ENCODE results near the gene STOM. TPM values are rescaled to one million over a fixed set of nuclear protein-coding genes. Genes with fewer than 3 reads are reported as not detected.

The STOM gene
- total and polyA plus RNA-seq, 2 donors: 148 to 263 TPM

GRCh38 chr9:121386442-121387175 lies 16.6 kb upstream of the STOM start:
- no peak for DNase-seq (ENCODE audit: extremely low spot score)
- WGBS: 87% methylated on average over 2 of the region's 2 CpGs

DNA sequence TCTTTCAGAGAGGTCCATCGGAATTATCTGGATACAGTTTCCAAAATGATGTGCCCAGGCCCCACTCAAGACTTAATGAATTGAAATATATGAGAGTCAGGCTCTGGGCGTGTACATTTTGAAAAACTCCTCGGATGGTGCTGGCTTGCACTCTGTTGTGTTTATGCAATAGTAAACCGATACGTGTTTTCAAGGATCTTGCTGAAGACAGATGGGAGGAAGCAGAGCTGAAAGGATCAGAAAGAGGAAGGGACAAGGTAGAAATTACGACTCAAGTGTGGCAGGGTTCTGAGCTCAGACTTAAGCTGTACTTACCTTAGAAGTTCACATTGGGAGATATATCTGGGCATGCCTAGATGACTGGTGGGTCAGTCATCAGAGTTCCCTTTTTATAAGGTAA lies 13.7 kb upstream of the STOM start:
- Histone ChIP-seq H3K36me3 (ENCODE audit: insufficient read depth) (no peaks in the 10 kb centered on the region), H3K27ac (ENCODE audit: low read depth) (no peak overlapping the region), H3K4me1 (ENCODE audit: insufficient read depth) (no peaks in the 10 kb centered on the region), H3K4me3 (ENCODE audit: low read depth, low read length) (no peak overlapping the region)
- DNase-seq (ENCODE audit: extremely low spot score): no peak
- WGBS: 70% methylated on average over 6 of the region's 6 CpGs

More at GRCh38 chr9:121386442-121387175, 16.6 kb upstream of the STOM start:
- H3K4me3 ChIP-seq (ENCODE audit: low read depth, low read length): no peak overlapping the region
- H3K4me1 ChIP-seq (ENCODE audit: insufficient read depth): no peaks in the 10 kb centered on the region
- H3K27ac ChIP-seq (ENCODE audit: low read depth): no peak overlapping the region
- H3K36me3 ChIP-seq (ENCODE audit: insufficient read depth): no peaks in the 10 kb centered on the region

GRCh38 chr9:121380846-121381245 lies 10.8 kb upstream of the STOM start:
- H3K36me3 ChIP-seq (ENCODE audit: insufficient read depth): no peaks in the 10 kb centered on the region
- no peak overlapping the region for H3K4me3 ChIP-seq (ENCODE audit: low read depth, low read length)
- DNase-seq (ENCODE audit: extremely low spot score): no peak
- H3K27ac ChIP-seq (ENCODE audit: low read depth): no peak overlapping the region
- H3K4me1 ChIP-seq (ENCODE audit: insufficient read depth): no peaks in the 10 kb centered on the region

DNA sequence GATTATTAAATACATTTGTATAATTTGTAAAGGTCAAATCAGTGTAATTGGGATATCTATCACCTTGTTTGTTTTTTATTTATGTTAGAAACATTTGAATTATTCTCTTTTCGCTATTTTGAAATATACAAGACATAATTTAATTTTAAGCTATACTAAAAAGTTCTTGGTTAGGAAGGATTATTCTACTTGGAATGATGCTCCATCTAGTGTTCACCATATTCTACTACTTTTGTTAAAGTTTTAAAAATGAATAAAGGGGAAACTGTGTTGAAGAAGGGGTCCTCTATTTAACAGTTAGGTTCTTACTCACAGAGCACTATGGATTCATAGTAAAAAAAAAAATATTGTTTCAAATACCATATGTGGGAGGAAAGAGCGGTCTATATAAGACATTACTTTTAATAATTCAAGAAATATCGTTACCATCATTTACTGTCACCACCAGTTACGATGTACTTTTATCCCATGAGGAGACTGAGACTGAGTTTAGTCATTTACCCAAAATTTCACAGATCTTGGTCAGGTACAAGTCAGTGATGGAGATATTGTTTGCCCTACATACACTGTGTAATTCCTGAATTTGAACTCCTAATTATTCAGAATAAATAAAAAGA lies 6.3 kb upstream of the STOM start:
- Histone ChIP-seq H3K4me3 (ENCODE audit: low read depth, low read length) (no peak overlapping the region), H3K36me3 (ENCODE audit: insufficient read depth) (no peaks in the 10 kb centered on the region), H3K27ac (ENCODE audit: low read depth) (no peak overlapping the region), H3K4me1 (ENCODE audit: insufficient read depth) (no peaks in the 10 kb centered on the region)
- no peak for DNase-seq (ENCODE audit: extremely low spot score)
- WGBS: 84% methylated on average over 4 of the region's 4 CpGs

DNA sequence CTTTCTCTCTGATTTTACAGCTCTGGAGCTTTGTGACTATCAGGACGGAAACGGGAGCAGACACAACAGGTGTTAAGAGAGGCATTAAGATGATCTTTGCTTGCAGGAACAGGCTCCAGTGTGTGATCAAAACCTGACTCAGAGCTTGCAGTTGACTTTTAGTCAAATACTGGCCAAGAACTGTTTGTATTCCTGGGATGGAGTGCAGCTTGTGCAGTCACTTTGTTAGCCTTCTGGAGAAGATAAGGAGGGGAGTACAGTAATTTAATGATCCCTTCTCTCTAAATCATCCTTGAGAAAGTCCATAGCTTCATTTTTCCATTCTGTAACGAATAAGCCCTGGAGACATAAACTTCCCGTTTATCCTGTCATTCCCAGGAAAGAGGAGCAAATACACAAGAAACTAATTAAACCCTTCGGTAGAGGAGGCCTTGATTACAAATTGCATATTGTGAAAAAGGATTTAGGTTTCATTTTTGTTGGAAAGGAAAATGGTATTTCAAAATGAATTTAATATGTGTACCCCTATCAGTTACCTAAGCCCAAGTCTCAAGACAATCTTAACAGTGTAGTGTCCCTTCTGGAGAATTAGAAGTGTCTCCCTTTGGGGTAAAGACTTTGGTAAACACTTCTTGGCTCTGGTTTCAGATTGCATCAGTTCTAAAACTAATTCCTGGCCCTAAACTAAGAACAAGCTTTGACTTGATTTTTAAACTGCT lies 3.1 kb upstream of the STOM start:
- 14% methylated on average over 5 of the region's 5 CpGs for WGBS
- Histone ChIP-seq H3K27ac (ENCODE audit: low read depth) (peak overlapping the region; percentile 70), H3K4me3 (ENCODE audit: low read depth, low read length) (no peak overlapping the region), H3K36me3 (ENCODE audit: insufficient read depth) (no peaks in the 10 kb centered on the region), H3K4me1 (ENCODE audit: insufficient read depth) (no peaks in the 10 kb centered on the region)
- DNase-seq (ENCODE audit: extremely low spot score): peak; percentile 74

GRCh38 chr9:121372239-121373010 lies 2.4 kb upstream of the STOM start:
- 62% methylated on average over 6 of the region's 6 CpGs for WGBS
- no peaks in the 10 kb centered on the region for H3K4me1 ChIP-seq (ENCODE audit: insufficient read depth)
- no peak overlapping the region for H3K4me3 ChIP-seq (ENCODE audit: low read depth, low read length)

DNA sequence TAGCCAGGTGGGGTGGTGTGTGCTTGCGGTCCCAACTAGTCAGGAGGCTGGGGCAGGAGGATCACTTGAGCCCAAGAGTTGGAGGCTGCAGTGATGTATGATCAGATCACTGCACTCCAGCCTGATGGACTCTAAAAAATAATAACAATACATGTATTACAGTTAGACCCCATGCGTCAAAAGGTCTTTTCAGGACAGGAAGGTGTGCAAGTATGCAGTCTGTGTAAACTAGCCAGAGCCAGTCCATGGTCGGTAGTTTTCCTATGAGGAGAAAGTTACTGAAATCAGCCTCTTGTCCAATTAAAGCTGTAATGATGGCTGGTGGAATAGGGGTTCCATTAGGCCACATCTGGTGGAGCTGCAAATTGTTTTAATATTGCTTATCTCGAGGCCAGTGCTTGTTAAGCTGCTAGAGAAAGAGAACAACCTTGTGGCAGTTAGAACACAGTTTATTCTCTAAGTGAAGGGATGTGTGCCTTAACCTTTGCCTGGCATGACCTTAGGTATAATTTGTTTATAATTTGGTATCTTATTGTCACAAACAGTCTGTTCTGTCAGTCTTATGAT lies 1.5 kb upstream of the STOM start:
- peaks cover 1% of the 10 kb centered on the region for H3K4me1 ChIP-seq (ENCODE audit: insufficient read depth)
- peak overlapping the region; percentile 15 for H3K27ac ChIP-seq (ENCODE audit: low read depth)
- 60% methylated on average over 4 of the region's 4 CpGs for WGBS
- H3K4me3 ChIP-seq (ENCODE audit: low read depth, low read length): no peak overlapping the region
- no peaks in the 10 kb centered on the region for H3K36me3 ChIP-seq (ENCODE audit: insufficient read depth)
- no peak for DNase-seq (ENCODE audit: extremely low spot score)

More at GRCh38 chr9:121372239-121373010, 2.4 kb upstream of the STOM start:
- Histone ChIP-seq H3K27ac (ENCODE audit: low read depth) (peak overlapping the region; percentile 70), H3K36me3 (ENCODE audit: insufficient read depth) (no peaks in the 10 kb centered on the region)
- no peak for DNase-seq (ENCODE audit: extremely low spot score)

- Histone ChIP-seq H3K4me1 (ENCODE audit: insufficient read depth) (peaks cover 5% of the 10 kb centered on the region), H3K27ac (ENCODE audit: low read depth) (peak overlapping the region; percentile 93), H3K36me3 (ENCODE audit: insufficient read depth) (no peaks in the 10 kb centered on the region), H3K4me3 (ENCODE audit: low read depth, low read length) (peak overlapping the region; percentile 75)
- no peak for DNase-seq (ENCODE audit: extremely low spot score)
- 55% methylated on average over 8 of the region's 8 CpGs for WGBS
Measured at GRCh38 chr9:121368745-121369144, 1.3 kb downstream of the STOM start.

- no peak for DNase-seq (ENCODE audit: extremely low spot score)
- Histone ChIP-seq H3K27ac (ENCODE audit: low read depth) (peak overlapping the region; percentile 50), H3K4me3 (ENCODE audit: low read depth, low read length) (peak overlapping the region; percentile 75), H3K36me3 (ENCODE audit: insufficient read depth) (no peaks in the 10 kb centered on the region), H3K4me1 (ENCODE audit: insufficient read depth) (peaks cover 5% of the 10 kb centered on the region)
- 45% methylated on average over 1 of the region's 1 CpG for WGBS
Measured at GRCh38 chr9:121368138-121368522, 1.9 kb downstream of the STOM start.

DNA sequence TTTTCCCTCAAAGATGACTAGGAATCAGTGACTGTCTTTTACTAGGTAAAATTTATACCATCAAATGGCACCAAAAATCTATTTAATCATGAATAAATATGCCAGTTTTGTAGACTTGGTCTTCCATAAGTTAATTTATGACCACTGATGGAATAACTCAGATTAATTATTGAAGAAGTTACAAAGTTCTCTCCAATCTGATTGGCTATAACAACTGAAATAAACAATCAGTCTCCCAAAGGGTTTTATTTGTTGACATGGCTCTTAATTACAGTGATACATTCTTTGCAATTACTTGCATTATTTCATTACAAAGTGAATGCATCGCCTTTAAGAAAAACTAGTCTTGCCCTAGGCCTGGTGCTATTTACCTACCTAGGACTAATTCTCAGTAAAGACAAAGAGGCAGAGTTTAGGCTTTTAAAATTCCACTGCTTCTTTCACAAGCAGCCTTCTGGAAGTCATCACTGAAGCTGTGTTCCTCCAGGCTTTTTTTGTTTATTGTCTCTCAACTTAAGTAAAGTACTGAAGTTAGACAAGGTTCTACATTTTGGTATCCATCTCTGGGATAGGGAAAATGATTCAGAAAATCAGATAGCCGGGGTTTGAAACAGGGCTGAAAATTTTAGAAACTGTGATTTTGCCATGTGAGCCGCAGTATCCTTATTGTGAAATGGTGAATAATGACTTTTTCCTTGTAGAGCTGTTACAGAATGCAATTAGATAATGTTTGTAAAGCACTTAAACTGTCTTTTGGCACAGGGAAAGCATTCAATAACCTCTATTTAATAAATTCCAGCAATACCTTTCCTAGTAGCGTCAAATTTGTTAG lies 2.5 kb downstream of the STOM start:
- WGBS: 30% methylated on average over 4 of the region's 4 CpGs
- Histone ChIP-seq H3K4me3 (ENCODE audit: low read depth, low read length) (peak overlapping the region; percentile 75), H3K4me1 (ENCODE audit: insufficient read depth) (peaks cover 5% of the 10 kb centered on the region), H3K36me3 (ENCODE audit: insufficient read depth) (no peaks in the 10 kb centered on the region), H3K27ac (ENCODE audit: low read depth) (peak overlapping the region; percentile 5)
- DNase-seq (ENCODE audit: extremely low spot score): no peak

DNA sequence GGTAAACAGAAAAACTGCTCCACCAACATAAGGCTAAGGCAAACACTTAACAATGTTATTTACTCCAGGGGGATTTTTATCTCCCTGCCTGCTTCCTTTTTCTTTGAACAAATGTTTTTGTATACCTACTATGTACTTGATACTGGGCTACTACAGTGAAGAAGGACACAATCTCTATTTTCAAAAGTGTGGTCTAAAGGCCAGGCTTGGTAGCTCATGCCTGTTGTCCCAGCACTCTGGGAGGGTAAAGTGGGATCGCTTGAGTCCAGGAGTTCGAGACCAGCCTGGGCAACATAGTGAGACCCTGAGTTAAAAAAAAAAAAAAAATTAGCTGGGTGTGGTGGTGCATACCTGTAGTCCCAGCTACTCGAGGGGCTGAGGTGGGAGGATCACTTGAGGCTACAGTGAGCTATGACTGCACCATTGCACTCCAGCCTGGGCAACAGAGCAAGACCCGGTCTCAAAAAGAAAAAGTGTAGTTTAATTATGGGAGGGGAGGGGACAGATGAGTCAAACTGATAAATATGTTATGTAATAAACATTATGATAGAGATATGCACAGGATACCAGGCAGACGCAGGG lies 3.3 kb downstream of the STOM start:
- no peaks in the 10 kb centered on the region for H3K36me3 ChIP-seq (ENCODE audit: insufficient read depth)
- 74% methylated on average over 5 of the region's 5 CpGs for WGBS

GRCh38 chr9:121365564-121365963 lies 4.5 kb downstream of the STOM start:
- 56% methylated on average over 2 of the region's 2 CpGs for WGBS
- Histone ChIP-seq H3K4me1 (ENCODE audit: insufficient read depth) (peaks cover 5% of the 10 kb centered on the region), H3K27ac (ENCODE audit: low read depth) (peak overlapping the region; percentile 23), H3K36me3 (ENCODE audit: insufficient read depth) (no peaks in the 10 kb centered on the region), H3K4me3 (ENCODE audit: low read depth, low read length) (no peak overlapping the region)
- no peak for DNase-seq (ENCODE audit: extremely low spot score)

More for the DNA sequence above, 3.3 kb downstream of the STOM start:
- peaks cover 5% of the 10 kb centered on the region for H3K4me1 ChIP-seq (ENCODE audit: insufficient read depth)
- H3K4me3 ChIP-seq (ENCODE audit: low read depth, low read length): no peak overlapping the region
- no peak overlapping the region for H3K27ac ChIP-seq (ENCODE audit: low read depth)
- no peak for DNase-seq (ENCODE audit: extremely low spot score)
